Measurements from ENCODE around the gene SDF4. TPM values are rescaled to one million over a fixed set of nuclear protein-coding genes. Genes with fewer than 3 reads are reported as not detected.

SDF4 gene
- total RNA-seq, 1 donor from 2014 or later, result 74.2 TPM

GRCh38 chr1:1228596-1229321 is 3.0 kb downstream of the SDF4 start:
- peaks cover 0 to 39% of the 10 kb centered on the region in 2 donors for H3K36me3 ChIP-seq
- H3K9me3 ChIP-seq, result no peaks in the 10 kb centered on the region
- no peaks in the 10 kb centered on the region for H3K27me3 ChIP-seq
- peaks cover 50% of the 10 kb centered on the region for H3K4me1 ChIP-seq
- H3K27ac ChIP-seq, result no peak overlapping the region
- no peak for TF ChIP-seq POLR2AphosphoS5 (IDR thresholded peaks at IDR 0.05; ENCODE audit: insufficient read depth in 1 of 2, low read depth in 1 of 2)
- TF ChIP-seq CTCF (IDR thresholded peaks at IDR 0.05), result no peak
- no peak for TF ChIP-seq POLR2A (IDR thresholded peaks at IDR 0.05)
- no peak overlapping the region for H3K4me3 ChIP-seq
- no peak for DNase-seq (ENCODE audit: extremely low spot score in 2 of 2)
- intact Hi-C loops (cut with DNase I), result no loop called here

GRCh38 chr1:1228187-1228586 is 3.6 kb downstream of the SDF4 start:
- intact Hi-C loops (cut with DNase I), result no loop called here
- Histone ChIP-seq H3K9me3 (no peaks in the 10 kb centered on the region), H3K27me3 (no peaks in the 10 kb centered on the region), H3K4me1 (peaks cover 47% of the 10 kb centered on the region), H3K36me3 (peaks cover 0 to 45% of the 10 kb centered on the region in 2 donors), H3K27ac (no peak overlapping the region), H3K4me3 (no peak overlapping the region)
- DNase-seq (ENCODE audit: extremely low spot score in 2 of 2), result no peak
- TF ChIP-seq POLR2AphosphoS5 (IDR thresholded peaks at IDR 0.05; ENCODE audit: insufficient read depth in 1 of 2, low read depth in 1 of 2) (no peak), POLR2A (IDR thresholded peaks at IDR 0.05) (no peak), CTCF (IDR thresholded peaks at IDR 0.05) (no peak)

- no peaks in the 10 kb centered on the region for H3K27me3 ChIP-seq
- H3K9me3 ChIP-seq, result no peaks in the 10 kb centered on the region
- no peak for DNase-seq (ENCODE audit: extremely low spot score in 2 of 2)
- TF ChIP-seq POLR2AphosphoS5 (IDR thresholded peaks at IDR 0.05; ENCODE audit: insufficient read depth in 1 of 2, low read depth in 1 of 2) (no peak), POLR2A (IDR thresholded peaks at IDR 0.05) (no peak), CTCF (IDR thresholded peaks at IDR 0.05) (no peak)
- peaks cover 41% of the 10 kb centered on the region for H3K4me1 ChIP-seq
- H3K27ac ChIP-seq, result no peak overlapping the region
- intact Hi-C loops (cut with DNase I), result no loop called here
- peaks cover 0 to 49% of the 10 kb centered on the region in 2 donors for H3K36me3 ChIP-seq
- no peak overlapping the region for H3K4me3 ChIP-seq
These were observed 4.4 kb downstream of the SDF4 start for GRCh38 chr1:1227386-1227785.

- intact Hi-C loops (cut with DNase I), result no loop called here
- no peak for DNase-seq (ENCODE audit: extremely low spot score in 2 of 2)
- H3K27ac ChIP-seq, result no peak overlapping the region
- TF ChIP-seq POLR2AphosphoS5 (IDR thresholded peaks at IDR 0.05; ENCODE audit: insufficient read depth in 1 of 2, low read depth in 1 of 2) (no peak), POLR2A (IDR thresholded peaks at IDR 0.05) (no peak), CTCF (IDR thresholded peaks at IDR 0.05) (no peak)
- H3K4me3 ChIP-seq, result no peak overlapping the region
- H3K4me1 ChIP-seq, result peaks cover 41% of the 10 kb centered on the region
- H3K27me3 ChIP-seq, result no peaks in the 10 kb centered on the region
- H3K9me3 ChIP-seq, result no peaks in the 10 kb centered on the region
- H3K36me3 ChIP-seq, result peaks cover 0 to 55% of the 10 kb centered on the region in 2 donors
These were observed 5.0 kb downstream of the SDF4 start for GRCh38 chr1:1226566-1227362.

- TF ChIP-seq POLR2AphosphoS5 (IDR thresholded peaks at IDR 0.05; ENCODE audit: insufficient read depth in 1 of 2, low read depth in 1 of 2) (no peak), POLR2A (IDR thresholded peaks at IDR 0.05) (no peak), CTCF (IDR thresholded peaks at IDR 0.05) (no peak)
- Histone ChIP-seq H3K4me1 (peaks cover 38% of the 10 kb centered on the region), H3K27ac (no peak overlapping the region)
These were observed 5.9 kb downstream of the SDF4 start for GRCh38 chr1:1225913-1226312.

More at GRCh38 chr1:1225913-1226312, 5.9 kb downstream of the SDF4 start:
- intact Hi-C loops (cut with DNase I), result no loop called here
- Histone ChIP-seq H3K36me3 (peaks cover 0 to 57% of the 10 kb centered on the region in 2 donors), H3K9me3 (no peaks in the 10 kb centered on the region), H3K27me3 (no peaks in the 10 kb centered on the region), H3K4me3 (no peak overlapping the region)
- DNase-seq (ENCODE audit: extremely low spot score in 2 of 2), result no peak

Data from vagina (tissue), 2 donors.